Globus pallidus (tissue), 1 donor: ENCODE measurements around the gene OTOG.

Source experiments
- DNase-seq: peaks from one replicate; pipeline ENCODE4 v3.0.0-alpha.2; 2015; ENCODE audit warnings: low spot score

The OTOG gene

DNA sequence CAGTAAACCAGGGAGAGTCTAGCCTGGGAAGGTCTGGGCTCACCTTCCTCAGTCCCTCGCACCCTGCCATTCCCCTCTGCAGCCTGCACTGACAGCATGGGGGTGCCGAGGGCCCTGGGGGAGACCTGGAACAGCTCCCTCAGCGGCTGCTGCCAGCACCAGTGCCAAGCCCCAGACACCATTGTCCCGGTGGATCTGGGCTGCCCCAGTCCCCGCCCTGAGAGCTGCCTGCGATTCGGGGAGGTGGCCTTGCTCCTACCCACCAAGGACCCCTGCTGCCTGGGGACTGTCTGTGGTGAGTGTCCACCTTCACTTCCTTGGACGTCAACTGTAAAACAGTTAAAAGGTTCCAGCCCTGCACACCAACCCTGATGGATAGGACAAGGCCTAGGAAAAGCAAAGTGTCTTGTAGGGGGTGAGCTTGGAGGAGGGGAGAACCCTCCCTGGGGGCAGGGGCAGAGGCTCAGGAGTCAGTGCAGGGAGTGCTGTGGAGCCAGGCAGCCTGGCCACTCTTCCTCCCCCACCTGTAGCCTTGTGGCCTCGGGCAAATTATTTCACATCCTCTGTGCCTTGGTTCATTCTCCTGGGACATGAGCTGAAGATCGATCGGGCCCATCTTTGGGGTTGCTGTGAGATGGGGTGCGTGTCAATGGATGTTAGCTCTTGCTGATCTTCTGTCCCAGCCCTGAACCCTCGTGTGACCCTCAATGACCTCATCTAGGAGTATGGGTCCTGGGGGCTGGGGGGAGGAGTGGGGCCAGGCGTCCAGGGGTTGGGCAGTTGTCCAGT lies 87.1 kb downstream of the OTOG start:
- DNase-seq = no peak

DNA sequence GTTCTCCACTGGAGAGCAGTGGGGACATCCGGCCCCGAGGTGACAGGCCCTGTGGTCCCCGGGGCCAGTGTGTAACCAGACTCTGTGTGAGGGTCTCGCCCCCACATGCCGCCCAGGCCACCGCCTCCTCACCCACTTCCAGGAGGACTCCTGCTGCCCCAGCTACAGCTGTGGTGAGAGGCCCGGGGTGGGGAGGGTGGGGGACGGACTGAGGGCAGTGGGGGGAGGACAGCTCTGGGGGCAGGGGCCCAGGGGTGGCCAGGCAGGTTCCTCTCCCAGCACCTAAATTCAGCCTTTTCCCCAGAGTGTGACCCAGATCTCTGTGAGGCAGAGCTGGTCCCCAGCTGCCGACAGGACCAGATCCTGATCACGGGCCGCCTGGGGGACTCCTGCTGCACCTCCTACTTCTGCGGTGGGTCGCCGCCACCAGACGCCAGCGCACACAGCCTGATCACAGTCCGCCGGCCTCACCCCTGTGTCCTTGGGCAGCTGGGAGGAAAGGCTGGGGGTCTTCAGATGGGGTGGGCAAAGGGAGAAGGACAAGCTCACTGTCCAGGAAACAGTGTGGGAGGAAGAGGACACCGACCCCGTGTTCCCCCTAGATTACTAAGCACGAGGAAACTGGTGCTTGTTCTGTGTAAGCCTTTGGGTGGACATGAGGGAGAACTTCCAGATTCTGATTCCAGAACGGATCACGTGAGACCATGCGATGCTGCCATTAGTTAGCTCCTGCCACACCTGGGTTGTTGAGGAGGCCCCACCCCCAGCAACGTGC lies 87.9 kb downstream of the OTOG start:
- no peak for DNase-seq

DNA sequence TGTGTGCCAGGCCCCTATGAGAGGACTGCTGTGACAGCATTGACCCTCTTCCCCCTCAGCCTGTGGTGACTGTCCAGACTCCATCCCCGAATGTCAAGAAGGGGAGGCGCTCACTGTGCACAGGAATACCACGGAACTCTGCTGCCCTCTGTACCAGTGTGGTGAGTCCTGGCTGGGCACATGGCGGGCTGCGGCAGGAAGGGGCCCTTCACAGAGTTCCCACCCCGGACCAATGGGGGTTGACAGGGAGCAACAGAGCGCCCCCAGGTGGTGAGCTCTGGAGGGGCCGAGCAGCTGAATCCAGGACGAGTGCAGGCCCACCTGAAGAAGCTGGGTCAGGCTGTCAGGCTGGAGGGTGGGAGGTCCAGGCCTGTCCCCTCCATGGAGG lies 88.5 kb downstream of the OTOG start:
- no peak for DNase-seq

DNA sequence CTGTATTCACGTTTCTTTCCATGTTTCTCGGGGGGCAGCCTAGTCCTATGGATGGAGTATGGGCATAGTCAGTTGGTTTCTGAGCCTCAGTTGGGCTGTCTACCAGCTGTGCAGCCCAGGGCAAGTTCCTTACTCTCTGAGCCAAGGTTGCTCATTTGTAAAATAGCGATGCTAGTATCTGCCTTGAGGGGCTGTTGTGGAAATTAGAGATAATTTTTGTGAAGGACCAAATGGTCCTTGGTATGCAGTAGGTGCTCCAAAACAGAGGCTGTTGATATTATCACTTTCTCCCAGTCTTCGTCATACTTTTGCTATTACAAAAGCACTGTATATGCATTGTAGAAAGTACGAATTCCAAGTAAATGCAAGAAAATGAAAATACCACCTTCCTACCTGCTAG lies 89.7 kb downstream of the OTOG start:
- DNase-seq = no peak

DNA sequence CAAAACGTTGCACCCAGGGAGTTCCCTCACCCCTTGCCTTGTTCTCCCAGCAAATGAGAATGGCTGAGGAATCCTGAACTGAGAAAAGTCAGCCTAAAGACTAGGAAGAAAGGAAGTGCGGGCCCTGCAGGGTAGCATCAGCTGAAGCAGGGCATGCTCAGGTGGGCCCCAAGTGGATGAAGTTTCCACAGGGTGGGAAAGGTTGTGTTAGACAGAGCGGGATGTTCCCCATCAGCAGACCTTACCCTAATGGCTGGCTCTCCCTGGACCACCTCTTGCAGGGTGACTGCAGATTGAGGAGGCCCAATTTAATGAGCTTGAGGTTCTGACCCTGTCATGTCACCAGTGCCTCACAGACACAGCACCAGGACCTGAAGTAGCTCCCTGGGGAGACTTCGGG lies 90.8 kb downstream of the OTOG start:
- no peak for DNase-seq

DNA sequence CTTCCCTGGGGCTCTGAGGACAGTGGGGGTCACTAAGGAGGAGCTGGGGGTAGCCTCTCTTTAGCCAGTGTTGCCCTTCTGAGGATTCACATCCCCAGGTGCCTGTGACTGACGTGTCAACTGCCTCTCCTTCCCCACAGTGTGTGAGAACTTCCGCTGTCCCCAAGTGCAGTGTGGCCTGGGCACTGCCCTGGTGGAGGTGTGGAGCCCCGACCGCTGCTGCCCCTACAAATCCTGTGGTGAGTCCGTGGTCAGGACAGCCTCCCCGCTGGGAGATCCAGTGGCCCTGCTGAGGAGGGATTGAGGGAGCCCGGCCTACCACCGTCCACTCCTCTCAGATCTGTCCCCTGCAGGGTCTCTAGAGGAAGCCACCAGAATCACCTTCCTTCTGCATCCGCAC lies 91.3 kb downstream of the OTOG start:
- no peak for DNase-seq

DNA sequence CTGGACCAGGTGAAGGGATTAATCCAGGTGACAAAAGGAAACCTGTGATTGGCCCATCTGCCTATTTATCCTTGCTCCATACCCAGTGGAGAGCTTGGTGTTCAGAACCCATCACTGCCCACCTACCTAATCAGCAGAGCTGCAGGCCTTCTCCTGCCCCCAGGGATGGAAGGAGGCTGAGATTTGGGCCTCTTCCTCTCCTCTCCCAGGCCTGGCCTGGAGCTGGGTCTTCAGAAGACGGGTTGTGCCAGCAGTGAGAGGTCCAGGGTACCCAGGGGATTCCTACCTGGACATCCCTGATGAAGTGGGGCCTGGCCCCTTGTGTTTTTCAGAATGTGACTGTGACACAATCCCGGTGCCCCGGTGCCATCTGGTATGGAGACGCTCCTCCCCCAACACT lies 92.0 kb downstream of the OTOG start:
- DNase-seq = no peak

DNA sequence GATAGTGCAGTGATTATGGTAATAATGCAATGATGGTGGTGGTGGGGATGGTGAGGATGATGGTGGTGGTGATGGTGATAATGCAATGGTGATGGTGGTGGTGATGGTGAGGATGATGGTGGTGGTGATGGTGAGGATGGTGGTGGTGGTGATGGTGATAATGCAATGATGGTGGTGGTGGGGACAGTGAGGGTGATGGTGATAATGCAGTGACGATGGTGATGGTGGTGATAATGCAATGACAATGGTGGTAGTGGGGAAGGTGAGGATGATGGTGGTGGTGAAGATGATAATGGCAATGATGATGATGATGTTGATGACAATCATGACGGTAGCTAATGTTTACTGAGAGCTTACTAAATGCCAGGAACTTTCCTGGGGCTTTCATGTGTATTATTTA lies 92.7 kb downstream of the OTOG start:
- DNase-seq = no peak

DNA sequence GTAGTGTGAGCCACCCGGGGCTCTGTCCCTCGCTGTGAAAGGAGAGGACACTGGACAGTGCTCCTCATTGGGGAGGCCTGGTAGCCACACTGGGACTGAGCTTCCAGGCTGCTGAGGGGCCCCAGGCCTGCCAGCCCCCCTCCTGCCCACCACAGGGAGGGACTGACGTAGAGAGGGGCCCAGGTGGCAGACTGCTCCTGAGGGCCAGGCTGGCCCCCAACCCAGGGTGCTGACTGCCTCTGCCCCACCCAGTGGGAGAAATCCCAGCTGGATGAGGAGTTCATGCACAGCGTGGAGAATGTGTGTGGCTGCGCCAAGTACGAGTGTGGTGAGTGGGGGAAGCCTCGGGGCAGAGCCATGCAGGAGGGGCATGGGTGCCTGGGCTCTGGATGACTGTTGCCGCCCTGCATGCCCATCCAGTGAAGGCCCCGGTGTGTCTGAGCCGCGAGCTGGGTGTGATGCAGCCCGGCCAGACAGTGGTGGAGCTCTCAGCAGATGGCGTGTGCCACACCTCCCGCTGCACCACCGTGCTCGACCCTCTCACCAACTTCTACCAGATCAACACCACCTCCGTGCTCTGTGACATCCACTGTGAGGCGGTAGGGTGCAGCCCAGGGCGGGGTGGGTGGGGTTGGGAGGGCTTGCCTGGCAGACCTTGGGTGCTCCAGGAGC lies 93.6 kb downstream of the OTOG start:
- DNase-seq = no peak

DNA sequence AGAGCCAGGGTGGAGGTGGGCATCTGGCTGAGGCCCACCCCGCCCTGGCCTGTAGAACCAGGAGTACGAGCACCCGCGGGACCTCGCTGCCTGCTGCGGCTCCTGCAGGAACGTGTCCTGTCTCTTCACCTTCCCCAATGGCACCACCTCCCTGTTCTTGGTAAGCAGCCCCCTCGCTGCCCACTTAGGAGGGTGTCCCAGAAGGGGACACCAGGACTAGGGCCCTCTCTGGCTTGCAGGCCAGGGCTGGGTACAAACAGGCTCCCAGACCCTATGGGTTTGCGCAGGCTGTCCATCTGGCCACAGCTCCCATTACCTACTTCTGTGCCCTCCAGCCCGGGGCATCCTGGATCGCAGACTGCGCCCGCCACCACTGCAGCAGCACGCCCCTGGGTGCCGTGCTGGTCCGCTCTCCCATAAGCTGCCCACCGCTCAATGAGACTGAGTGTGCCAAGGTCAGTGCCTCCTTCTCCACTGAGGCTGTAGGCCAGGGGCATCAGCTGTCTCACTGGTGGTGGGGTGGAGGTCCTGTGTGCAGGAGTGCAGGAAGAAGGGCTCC lies 94.8 kb downstream of the OTOG start:
- no peak for DNase-seq

DNA sequence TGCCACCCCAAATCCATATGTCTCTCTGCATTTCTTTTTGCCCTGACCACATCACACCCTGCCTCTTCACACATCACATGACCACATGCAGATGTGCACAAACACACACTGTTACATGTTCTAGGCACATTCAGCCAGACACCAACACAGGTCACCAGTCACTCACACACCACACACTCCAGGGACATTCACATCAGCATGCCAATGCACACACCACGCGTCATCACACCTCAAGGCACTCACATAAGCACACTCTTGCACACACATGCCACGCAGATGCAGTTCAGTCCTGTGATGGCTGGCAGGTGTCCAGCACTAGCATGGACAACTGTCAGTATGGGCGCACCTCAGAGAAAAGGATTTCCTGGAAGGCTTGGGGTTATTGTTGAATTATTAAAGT lies 95.3 kb downstream of the OTOG start:
- DNase-seq = no peak

DNA sequence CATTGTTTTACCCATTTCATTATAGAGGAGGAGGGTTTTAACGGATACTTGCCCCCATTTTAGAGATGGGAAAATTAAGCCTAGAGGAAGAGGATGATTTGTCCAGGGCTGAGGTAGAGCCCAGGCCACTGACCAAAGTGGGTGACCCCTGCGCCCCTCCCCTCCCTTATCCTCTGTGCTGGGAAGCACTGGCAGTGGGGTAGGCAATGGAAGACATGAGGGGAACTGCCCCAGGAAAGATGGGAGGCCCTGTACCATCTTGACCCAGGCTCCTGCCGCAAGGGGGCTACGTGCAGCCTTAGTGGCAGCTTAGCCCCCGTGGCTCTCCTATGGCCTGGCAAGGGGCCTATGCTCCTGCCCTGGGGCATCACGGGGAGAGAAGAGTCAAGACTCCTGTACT lies 95.9 kb downstream of the OTOG start:
- no peak for DNase-seq

DNA sequence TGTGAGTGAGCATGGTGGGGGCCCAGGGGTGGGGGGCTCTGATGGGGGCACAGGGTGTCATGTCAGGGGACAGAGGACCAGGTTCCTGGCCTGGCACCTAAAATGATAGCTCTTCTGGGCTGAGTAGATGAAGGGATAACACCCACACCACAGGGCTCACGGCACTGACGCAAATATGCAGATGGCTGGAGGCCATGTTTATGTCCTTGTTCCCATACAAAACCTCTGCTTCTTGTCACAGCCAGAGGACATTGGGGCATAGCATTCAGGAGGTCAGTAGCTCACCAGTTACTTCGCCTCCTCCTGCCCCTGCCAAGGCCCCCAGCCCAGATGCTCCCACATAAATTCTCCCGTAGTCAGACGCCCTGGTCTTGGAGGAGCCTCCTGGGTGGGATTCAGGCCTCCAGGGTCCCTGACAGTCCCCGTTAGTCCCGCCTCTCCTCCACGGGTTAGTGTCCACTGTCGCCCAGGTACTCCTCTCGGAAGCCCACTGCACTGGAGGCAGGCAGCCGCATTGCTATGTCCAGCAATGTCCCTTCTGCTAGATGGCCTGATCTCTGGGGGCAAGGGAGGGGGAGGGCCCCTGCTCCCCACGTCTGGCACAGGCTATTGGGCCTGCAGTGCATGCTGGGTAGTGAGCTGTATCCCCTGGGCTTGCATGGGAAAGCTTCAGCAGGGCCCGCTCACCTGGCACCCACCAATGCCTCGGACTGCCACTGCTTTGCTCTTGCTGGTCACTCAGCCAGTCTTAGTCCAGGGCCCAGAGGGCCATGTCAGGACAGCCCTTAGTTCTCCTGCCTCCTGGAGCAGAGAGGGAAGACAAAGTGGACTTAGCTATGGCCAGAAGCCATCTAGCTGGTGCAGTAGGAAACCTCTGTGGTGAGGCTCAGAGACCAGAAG lies 96.7 kb downstream of the OTOG start:
- DNase-seq = no peak

DNA sequence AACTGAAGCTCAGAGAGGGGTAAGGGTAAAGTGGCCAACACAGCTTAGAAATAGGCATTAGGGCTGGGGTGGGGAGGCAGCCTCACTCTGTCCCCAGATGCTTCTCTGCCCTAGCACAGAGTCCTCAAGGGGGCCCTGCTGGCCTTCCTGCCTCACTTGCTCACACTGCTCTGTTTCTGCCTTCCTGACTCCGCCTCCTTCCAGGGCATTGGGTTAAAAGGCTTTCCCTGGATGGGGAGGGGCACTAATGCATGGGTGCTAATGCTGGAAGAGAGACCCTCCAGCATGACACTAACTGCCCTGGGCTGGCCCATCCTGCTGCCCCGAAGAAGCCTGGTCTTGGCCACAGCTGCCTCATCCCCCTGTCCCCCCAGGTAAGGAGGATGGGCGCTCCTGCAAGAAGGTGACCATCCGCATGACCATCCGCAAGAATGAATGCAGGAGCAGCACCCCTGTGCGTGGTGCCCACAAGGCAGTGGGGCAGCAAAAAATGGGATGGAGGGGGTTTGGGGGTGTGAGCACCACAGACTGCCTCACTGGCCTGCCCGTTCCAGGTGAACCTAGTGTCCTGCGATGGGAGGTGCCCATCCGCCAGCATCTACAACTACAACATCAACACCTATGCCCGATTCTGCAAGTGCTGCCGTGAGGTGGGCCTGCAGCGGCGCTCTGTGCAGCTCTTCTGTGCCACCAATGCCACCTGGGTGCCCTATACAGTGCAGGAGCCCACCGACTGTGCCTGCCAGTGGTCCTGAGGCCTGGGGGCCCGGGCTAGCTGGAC lies 98.3 kb downstream of the OTOG start:
- no peak for DNase-seq

DNA sequence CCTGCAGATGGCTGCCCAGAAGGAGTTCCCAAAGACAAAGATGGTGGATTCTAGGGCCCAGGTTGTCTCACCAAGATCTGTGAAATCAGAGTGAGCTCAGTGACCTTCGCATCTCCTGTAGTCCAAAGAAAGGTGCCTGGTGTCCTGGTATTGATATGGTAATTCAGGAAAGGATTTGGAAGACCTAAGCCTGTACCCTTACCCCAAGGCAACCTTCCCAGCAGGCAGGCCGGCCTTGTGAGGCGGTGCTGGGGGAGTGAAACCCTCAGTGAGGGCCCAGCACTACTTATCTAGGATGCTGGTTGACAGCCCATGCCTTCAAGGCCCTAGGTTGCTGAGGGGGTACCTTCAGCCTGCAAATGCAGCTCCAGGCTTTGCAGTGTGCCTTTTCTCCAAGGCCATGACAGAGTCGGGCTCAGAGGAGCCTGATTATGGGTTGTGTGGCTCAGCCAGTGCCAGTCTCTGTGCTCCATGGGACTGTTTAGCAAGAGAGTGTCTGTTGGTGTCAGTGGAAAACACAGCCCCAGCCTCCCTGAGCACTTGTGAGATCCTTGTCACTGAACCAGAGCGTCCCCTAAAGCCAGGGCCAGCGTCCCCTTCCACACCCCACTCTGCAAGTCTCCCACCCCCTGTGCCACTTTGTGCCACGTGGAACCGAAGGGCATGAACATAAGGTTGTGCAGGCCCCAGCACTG lies 99.5 kb downstream of the OTOG start:
- no peak for DNase-seq

DNA sequence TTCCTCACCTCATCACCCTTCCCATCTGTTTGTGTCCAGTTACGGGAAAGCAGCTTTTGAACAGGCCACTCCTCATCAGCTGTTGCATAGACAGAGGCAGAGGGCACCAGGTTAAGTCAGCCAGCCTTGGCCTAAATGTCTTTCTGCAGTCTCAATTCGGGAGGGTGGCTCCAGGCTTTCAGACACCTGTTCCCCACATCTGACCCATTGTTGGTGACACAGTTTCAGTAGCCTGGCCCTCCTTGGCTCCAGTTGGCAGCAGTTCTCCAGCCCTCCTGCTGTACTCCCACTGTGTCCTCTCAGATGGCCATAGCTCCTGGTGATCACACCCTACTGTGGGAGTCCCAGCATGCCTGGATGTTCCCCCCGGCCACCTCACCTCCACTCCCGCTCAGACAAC lies 101.5 kb downstream of the OTOG start:
- DNase-seq = no peak

DNA sequence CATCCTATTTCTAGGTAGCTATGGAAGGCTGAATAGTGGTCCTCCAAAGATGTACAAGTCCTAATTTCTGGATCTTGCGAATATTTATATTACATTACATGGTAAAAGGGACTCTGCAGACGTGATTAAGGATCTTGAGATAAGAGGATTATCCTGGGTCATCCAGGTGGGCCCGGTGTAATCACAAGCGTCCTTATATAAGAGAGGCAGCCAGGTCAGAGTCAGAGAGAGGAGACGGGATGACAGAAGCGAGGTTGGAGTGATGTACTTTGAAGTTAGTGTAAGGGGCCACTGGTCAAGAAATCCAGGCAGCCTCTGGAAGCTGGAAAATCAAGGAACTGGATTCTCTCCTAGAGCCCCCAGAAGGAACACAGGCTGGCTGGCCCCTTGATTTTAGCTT lies 102.2 kb downstream of the OTOG start:
- no peak for DNase-seq

DNA sequence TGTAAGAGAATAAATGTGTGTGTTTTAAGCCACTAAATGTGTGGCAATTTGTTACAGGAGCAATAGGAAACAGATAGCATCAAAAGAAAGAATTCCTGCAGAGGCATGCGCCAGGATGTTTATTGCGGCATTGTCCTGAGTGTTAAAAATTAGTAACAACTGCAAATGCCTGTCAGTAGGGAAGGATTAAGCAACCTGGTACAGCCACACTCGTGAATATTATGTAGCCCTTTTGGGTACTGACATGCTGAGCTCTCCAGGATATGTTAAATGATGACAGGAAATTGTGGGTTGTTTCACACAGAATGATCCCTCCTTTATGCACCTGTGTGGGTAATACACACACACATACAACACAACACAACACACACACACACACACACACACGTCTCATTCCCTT lies 102.6 kb downstream of the OTOG start:
- no peak for DNase-seq

DNA sequence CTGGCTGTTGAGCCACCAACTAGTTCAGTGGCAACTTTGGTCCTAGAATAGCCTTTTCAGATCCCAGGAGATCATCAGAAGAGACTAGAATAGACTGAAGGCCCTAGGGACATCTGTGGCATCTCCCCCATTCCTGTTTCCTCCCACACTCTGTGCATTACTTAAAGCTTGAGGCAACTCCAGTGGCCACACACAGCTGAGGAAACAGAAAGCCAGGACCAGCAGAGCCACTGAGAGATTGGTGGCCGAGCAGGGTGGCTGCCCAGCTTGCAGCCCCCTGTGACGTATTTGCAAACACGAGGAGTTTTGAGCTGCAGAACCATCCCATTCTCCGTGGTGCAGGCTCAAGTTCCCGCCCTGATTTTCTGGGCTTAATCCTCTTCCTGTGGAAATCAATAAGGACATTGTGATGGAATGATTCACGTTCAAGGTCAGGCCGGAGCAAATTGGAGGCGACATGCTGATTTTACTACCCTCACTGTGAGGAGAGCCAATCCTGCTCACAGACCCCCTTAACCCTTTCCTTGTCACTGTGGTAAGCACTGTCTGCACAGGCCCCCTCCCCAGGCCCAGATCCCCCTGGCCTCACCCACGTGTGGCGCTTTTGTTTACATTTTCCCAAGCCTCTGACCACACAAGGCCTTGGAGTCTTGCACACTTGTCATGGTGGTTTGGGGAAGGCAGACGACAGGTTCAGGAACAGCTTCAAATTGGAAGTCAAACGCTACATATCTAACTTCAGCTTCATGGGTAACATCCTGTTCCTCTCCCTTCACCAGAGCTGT lies 103.3 kb downstream of the OTOG start:
- DNase-seq = no peak

DNA sequence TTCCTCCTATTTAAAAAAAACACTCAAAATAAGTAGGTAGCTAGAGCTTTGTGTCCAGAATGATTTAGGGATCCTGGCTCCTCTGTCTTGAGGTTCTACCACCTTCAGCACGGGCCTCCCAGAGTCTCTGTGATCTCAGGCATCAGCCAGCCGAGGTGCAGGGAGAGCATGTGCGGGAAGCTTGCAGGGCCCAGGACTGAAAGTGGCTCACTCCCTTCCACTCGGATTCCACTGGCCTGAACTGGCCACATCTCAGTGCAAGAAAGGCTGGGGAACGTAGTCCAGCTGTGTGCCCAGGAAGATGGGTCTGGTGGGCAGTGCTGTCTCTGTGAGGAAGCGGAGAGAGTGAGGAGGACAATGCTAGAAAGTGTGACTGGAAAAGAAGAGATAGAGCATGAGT lies 104.0 kb downstream of the OTOG start:
- no peak for DNase-seq
